H1 (cell line): ENCODE results near the gene IFT122. TPM values are rescaled to one million over a fixed set of nuclear protein-coding genes. Genes with fewer than 3 reads are reported as not detected.

Experiments used
- CTCF ChIA-PET: fragments of 300-600 bp; sonication (Branson Sonifier 250); formaldehyde crosslinking; loops from one replicate; lab custom pipeline; 2021; ENCODE audit not compliant: partially characterized antibody; lab: Charles Lee
- POLR2A ChIA-PET: fragments of 300-600 bp; sonication (Branson Sonifier 250); formaldehyde crosslinking; loops from one replicate; lab custom pipeline; 2021; ENCODE audit warnings: inconsistent platforms; ENCODE audit not compliant: partially characterized antibody; lab: Charles Lee
- DNase-seq, 2 experiments: peaks; one replicate each; pipeline versions ENCODE4 v3.0.0 to v3.0.0-alpha.2; 2010 to 2022; ENCODE audit warnings: low spot score in 2 of 2, low read depth in 1 of 2, mixed read lengths in 1 of 2
- FAIRE-seq: peaks from 2 replicates; lab custom pipeline; 2011; peaks lifted over from hg19 to GRCh38; lab: Jason Lieb, UNC
- H2AFZ ChIP-seq: 2 replicates; pipeline ENCODE4 v1.8.1; 2012; ENCODE audit warnings: low read length, inconsistent platforms
- H2AK5ac ChIP-seq: 2 replicates; pipeline ENCODE4 v1.6.1; 2013; ENCODE audit warnings: low read depth, low read length
- H2BK120ac ChIP-seq: replicated peaks from 2 replicates; pipeline ENCODE3; 2013; ENCODE audit warnings: low read depth, low read length, inconsistent platforms
- H2BK12ac ChIP-seq: 2 replicates; pipeline ENCODE4 v1.6.1; 2013; ENCODE audit warnings: low read depth, low read length
- H2BK15ac ChIP-seq: 2 replicates; pipeline ENCODE4 v1.6.1; 2013; ENCODE audit warnings: low read length
- H2BK20ac ChIP-seq: 2 replicates; pipeline ENCODE4 v1.6.1; 2013; ENCODE audit warnings: low read length
- H2BK5ac ChIP-seq: 2 replicates; pipeline ENCODE4 v1.6.1; 2013; ENCODE audit warnings: low read depth, low read length
- H3K14ac ChIP-seq: 2 replicates; pipeline ENCODE4 v1.6.1; 2013; ENCODE audit warnings: inconsistent platforms; ENCODE audit not compliant: insufficient read length
- H3K18ac ChIP-seq: 2 replicates; pipeline ENCODE4 v1.6.1; 2013; ENCODE audit warnings: low read length; ENCODE audit errors: extremely low read depth
- H3K23ac ChIP-seq: 2 replicates; pipeline ENCODE4 v1.6.1; 2013; ENCODE audit warnings: inconsistent platforms; ENCODE audit not compliant: insufficient read length
- H3K23me2 ChIP-seq: 2 replicates; pipeline ENCODE4 v1.6.1; 2013; ENCODE audit warnings: low read depth, low read length
- H3K27ac ChIP-seq: 2 replicates; pipeline ENCODE4 v1.6.1; 2011; ENCODE audit warnings: low read depth, low read length, inconsistent platforms
- H3K27me3 ChIP-seq, 4 experiments: replicated peaks in 1 of 4; 1 replicate in 1 of 4; 2 replicates in 3 of 4; pipeline versions ENCODE4 v1.6.1 to v1.8.1; 2011 to 2013; ENCODE audit warnings: low read length in 3 of 4, mild to moderate bottlenecking in 3 of 4, inconsistent platforms in 2 of 4, mixed read lengths in 2 of 4, moderate library complexity in 1 of 4; ENCODE audit not compliant: control insufficient read depth in 3 of 4, insufficient read depth in 3 of 4; ENCODE audit errors: extremely low read depth in 1 of 4
- H3K36me3 ChIP-seq, 4 experiments: 2 replicates each; pipeline versions ENCODE4 v1.6.1 to v1.8.1; 2011 to 2013; ENCODE audit warnings: mild to moderate bottlenecking in 4 of 4, low read length in 3 of 4, moderate library complexity in 2 of 4, control low read depth in 1 of 4, inconsistent platforms in 1 of 4; ENCODE audit not compliant: insufficient read depth in 4 of 4, control insufficient read depth in 2 of 4
- H3K4ac ChIP-seq: replicated peaks from 2 replicates; pipeline ENCODE3; 2013; ENCODE audit warnings: low read length, low read depth, mixed read lengths, inconsistent platforms; ENCODE audit not compliant: insufficient read length
- H3K4me1 ChIP-seq, 4 experiments: replicated peaks in 1 of 4; 1 replicate in 1 of 4; 2 replicates in 3 of 4; pipeline versions ENCODE4 v1.6.1 to v1.8.1; 2011 to 2013; ENCODE audit warnings: low read length in 3 of 4, inconsistent platforms in 2 of 4, mixed read lengths in 1 of 4; ENCODE audit not compliant: insufficient read depth in 4 of 4, control insufficient read depth in 3 of 4
- H3K4me2 ChIP-seq, 2 experiments: 2 replicates each; pipeline versions ENCODE4 v1.6.1 to v1.8.1; 2011 to 2013; ENCODE audit warnings: low read depth in 2 of 2, low read length in 2 of 2, control low read depth in 1 of 2, inconsistent platforms in 1 of 2, mild to moderate bottlenecking in 1 of 2; ENCODE audit not compliant: insufficient read depth in 1 of 2
- H3K4me3 ChIP-seq, 4 experiments: fragments of 200-600, 300-600 bp in 1 of 4; sonication (generic), shearing (Covaris generic), sonication (Bioruptor Twin) in 1 of 4; 2 replicates each; pipeline versions ENCODE4 v1.5.1 to v1.8.1; 2011 to 2016; ENCODE audit warnings: low read length in 4 of 4, low read depth in 3 of 4, control low read depth in 2 of 4, inconsistent platforms in 2 of 4, mild to moderate bottlenecking in 2 of 4, mixed read lengths in 1 of 4, moderate library complexity in 1 of 4; ENCODE audit not compliant: insufficient read depth in 2 of 4; ENCODE audit errors: extremely low read depth in 1 of 4
- H3K56ac ChIP-seq: replicated peaks from 2 replicates; pipeline ENCODE3; 2013; ENCODE audit warnings: low read depth, mild to moderate bottlenecking, mixed read lengths, low read length, inconsistent platforms; ENCODE audit not compliant: insufficient read length
- H3K79me1 ChIP-seq: 2 replicates; pipeline ENCODE4 v1.6.1; 2013; ENCODE audit warnings: low read depth, low read length, control low read depth
- H3K79me2 ChIP-seq, 2 experiments: 2 replicates each; pipeline versions ENCODE4 v1.6.1 to v1.8.1; 2012 to 2013; ENCODE audit warnings: low read length in 2 of 2, mild to moderate bottlenecking in 2 of 2, inconsistent platforms in 1 of 2; ENCODE audit not compliant: insufficient read depth in 2 of 2, control insufficient read depth in 1 of 2
- H3K9ac ChIP-seq, 4 experiments: replicated peaks in 1 of 4; 1 replicate in 1 of 4; 2 replicates in 3 of 4; pipeline versions ENCODE4 v1.6.1 to v1.8.1; 2011 to 2013; ENCODE audit warnings: low read depth in 3 of 4, low read length in 3 of 4, control low read depth in 2 of 4, mild to moderate bottlenecking in 2 of 4, moderate library complexity in 2 of 4, inconsistent platforms in 1 of 4; ENCODE audit errors: extremely low read depth in 1 of 4
- H3K9me3 ChIP-seq, 2 experiments: 2 replicates each; pipeline versions ENCODE4 v1.6.1 to v1.8.1; 2012 to 2013; ENCODE audit warnings: mild to moderate bottlenecking in 2 of 2, moderate library complexity in 2 of 2, control low read depth in 1 of 2, inconsistent platforms in 1 of 2, low read depth in 1 of 2, low read length in 1 of 2, mixed read lengths in 1 of 2; ENCODE audit not compliant: insufficient read depth in 2 of 2
- H4K20me1 ChIP-seq, 2 experiments: replicated peaks in 1 of 2; 2 replicates each; pipeline versions ENCODE3 to v1.8.1; 2011 to 2013; ENCODE audit warnings: inconsistent platforms in 2 of 2, low read length in 2 of 2, mild to moderate bottlenecking in 1 of 2; ENCODE audit not compliant: insufficient read depth in 2 of 2, control insufficient read depth in 1 of 2
- H4K5ac ChIP-seq: 2 replicates; pipeline ENCODE4 v1.6.1; 2013; ENCODE audit warnings: low read length, low read depth, mixed read lengths, inconsistent platforms; ENCODE audit not compliant: insufficient read length
- H4K8ac ChIP-seq: 2 replicates; pipeline ENCODE4 v1.8.0; 2013; ENCODE audit warnings: mild to moderate bottlenecking, moderate library complexity, low read length, inconsistent platforms; ENCODE audit not compliant: insufficient read depth; ENCODE audit errors: extremely low read depth
- H4K91ac ChIP-seq: replicated peaks from 2 replicates; pipeline ENCODE3; 2013; ENCODE audit warnings: low read length, mixed read lengths, inconsistent platforms; ENCODE audit not compliant: insufficient read length
- ASH2L ChIP-seq: fragments of 200-600, 300-600 bp; sonication (generic); IDR thresholded peaks from one replicate; pipeline ENCODE4 v1.7.1; 2017; ENCODE audit warnings: low read length
- CHD2 ChIP-seq: IDR thresholded peaks from 2 replicates; pipeline ENCODE4 v1.6.1; 2012; ENCODE audit warnings: low read length, improper control_type of control experiment
- EZH2 ChIP-seq: fragments of 200-600 bp; sonication (generic); IDR thresholded peaks from 2 replicates; pipeline ENCODE4 v1.7.1; 2012; ENCODE audit warnings: low read depth, mild to moderate bottlenecking, moderate library complexity, low read length, inconsistent platforms; ENCODE audit not compliant: severe bottlenecking
- KDM5A ChIP-seq: fragments of 200-600 bp; IDR thresholded peaks from 2 replicates; pipeline ENCODE4 v1.7.1; 2012; ENCODE audit warnings: mild to moderate bottlenecking, low read length, inconsistent platforms, mixed read lengths
- POLR2A ChIP-seq, 2 experiments: IDR thresholded peaks; 1 replicate in 1 of 2; 2 replicates in 1 of 2; pipeline ENCODE4 v1.6.1; 2011; ENCODE audit warnings: low read depth in 2 of 2, low read length in 2 of 2, mild to moderate bottlenecking in 2 of 2; ENCODE audit errors: control extremely low read depth in 1 of 2
- POU5F1 ChIP-seq: IDR thresholded peaks from 2 replicates; pipeline ENCODE4 v1.6.1; 2011; ENCODE audit warnings: low read depth, mild to moderate bottlenecking, low read length, moderate library complexity
- RAD21 ChIP-seq, 2 experiments: IDR thresholded peaks in 1 of 2; conservative IDR thresholded peaks in 1 of 2; 2 replicates each; pipeline ENCODE4 v1.6.1; 2011; ENCODE audit warnings: low read depth in 2 of 2, low read length in 2 of 2, improper control_type of control experiment in 1 of 2, inconsistent platforms in 1 of 2, mild to moderate bottlenecking in 1 of 2, moderate library complexity in 1 of 2
- SIX5 ChIP-seq: IDR thresholded peaks from 2 replicates; pipeline ENCODE4 v1.6.1; 2011; ENCODE audit warnings: mild to moderate bottlenecking, low read depth, low read length
- WGBS, 2 experiments: shearing (Covaris generic) in 1 of 2; methylation state at CpG; one replicate each; pipeline versions ENCODE4 v1.1.6 to v1.1.7; 2013 to 2015; ENCODE audit warnings: low lambda C conversion rate in 2 of 2, mixed read lengths in 2 of 2, inconsistent platforms in 1 of 2, low coverage in 1 of 2, missing lambda C conversion rate in 1 of 2; ENCODE audit not compliant: insufficient replicate concordance in 2 of 2, insufficient coverage in 1 of 2, insufficient read length in 1 of 2; ENCODE audit errors: extremely low coverage in 1 of 2, missing lambda C conversion rate in 1 of 2; 5-methylcytosine and 5-hydroxymethylcytosine counted together
- polyA plus RNA-seq, 7 experiments: library from polyadenylated mRNA; depleted of rRNA in 3 of 7; stranded (reverse) in 5 of 7; unstranded in 2 of 7; fragments of >200 nt in 5 of 7; fragments of 200-250 nt in 2 of 7; gene quantifications; 1 replicate in 5 of 7; 2 replicates in 1 of 7; 4 replicates in 1 of 7; pipeline versions ENCODE4 v1.2.1 to v1.2.3, GENCODE V29; 2011 to 2013; ENCODE audit warnings: missing spikeins in 2 of 7, mixed read lengths in 2 of 7
- total RNA-seq: library from RNA; stranded (reverse); fragmentation: NEBNext Ultra II Directional; extraction: Animal tissue kit (Norgen Biotek cat#: 25700); gene quantifications from 2 replicates; pipeline ENCODE4 v1.2.1, GENCODE V29; 2021

The IFT122 gene
- total and polyA plus RNA-seq, 2 of the 8 experiments (the other 6 are each of a cell fraction or from before 2014, with no cell fraction given): 23.7 to 25.1 TPM

DNA sequence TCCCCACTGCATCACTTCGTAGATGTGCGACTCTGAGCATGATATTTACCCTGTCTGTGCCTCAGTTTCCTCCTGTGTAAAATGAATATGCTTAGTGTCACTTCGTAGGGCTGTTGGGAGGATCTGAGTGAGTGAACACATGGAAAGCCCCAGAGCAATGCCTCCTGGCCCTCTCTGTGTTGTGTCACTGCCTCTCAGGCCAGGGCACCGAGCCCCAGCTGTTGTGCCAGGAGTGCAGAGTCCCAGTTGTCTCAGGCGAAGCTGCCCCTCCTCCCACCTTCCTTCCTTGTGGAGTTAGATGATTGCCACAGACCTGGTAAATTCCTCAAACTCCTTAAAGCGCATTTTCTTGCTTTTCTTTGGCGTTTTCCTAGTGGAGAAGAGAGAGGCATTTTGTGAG is 37.8 kb upstream of the IFT122 start:
- Histone ChIP-seq H4K8ac (peak overlapping the region; percentile 62; the same call in 1 of the 2 replicates), H3K18ac (no peak overlapping the region), H3K4ac (no peak overlapping the region), H2BK15ac (no peak overlapping the region), H4K20me1 (peaks cover 0 to 6% of the 10 kb centered on the region in 2 experiments), H3K36me3 (no peaks in the 10 kb centered on the region), H3K56ac (no peak overlapping the region), H2AFZ (no peak overlapping the region), H2BK120ac (no peak overlapping the region), H3K4me1 (peaks cover 0 to 4% (median 0%) of the 10 kb centered on the region in 4 experiments; a peak in 3 of 7 replicates), H3K27me3 (no peaks in the 10 kb centered on the region; a peak in 1 of 7 replicates), H3K9me3 (no peaks in the 10 kb centered on the region), H3K9ac (0 out of 7 replicates have a peak overlapping the region, but pooled peaks of 1 of the 4 experiments have one; percentile 21), H3K23me2 (no peaks in the 10 kb centered on the region; the same call in 1 of the 2 replicates), H3K14ac (no peak overlapping the region), H2BK20ac (no peak overlapping the region; the same call in 1 of the 2 replicates), H3K79me1 (peaks cover 4% of the 10 kb centered on the region), H3K4me3 (no peak overlapping the region), H4K91ac (no peak overlapping the region), H3K4me2 (no peak overlapping the region), H3K27ac (no peak overlapping the region), H2BK12ac (no peak overlapping the region), H3K79me2 (peaks cover 16 to 21% of the 10 kb centered on the region in 2 experiments), H3K23ac (no peak overlapping the region), H2AK5ac (no peak overlapping the region), H4K5ac (no peak overlapping the region), H2BK5ac (no peak overlapping the region)
- CTCF ChIA-PET: interaction anchor here (1.2 to 9.2 kb wide), 5 partner anchors 8 to 30 kb away, joined by 3 to 58 read pairs (median 5); no protein-coding TSS in a partner anchor
- FAIRE-seq (no peak), DNase-seq (no peak)
- TF ChIP-seq CHD2: no peak
- no peak for TF ChIP-seq EZH2
- no peak for TF ChIP-seq SIX5
- no peak for TF ChIP-seq ASH2L
- TF ChIP-seq POU5F1: no peak
- no peak for TF ChIP-seq POLR2A (IDR thresholded peaks at IDR 0.05; ENCODE audit: control extremely low read depth in 1 of 2, low read depth in 2 of 2, low read length in 2 of 2)
- no peak for TF ChIP-seq RAD21 (IDR thresholded peaks at IDR 0.05 in 1 of 2, conservative IDR thresholded peaks at IDR 0.05 in 1 of 2; ENCODE audit: low read depth in 2 of 2, low read length in 2 of 2)
- TF ChIP-seq KDM5A: no peak
- 83% methylated on average over 6 of the region's 7 CpGs; no CpG with 5 or more reads in 1 of the 2 experiments for WGBS, 2 experiments
- POLR2A ChIA-PET: interaction anchor here (1.4 to 1.5 kb wide), 2 partner anchors 19 to 86 kb away, joined by 4 to 5 read pairs; no protein-coding TSS in a partner anchor
